Measurements from ENCODE around the gene APCDD1. TPM values are rescaled to one million over a fixed set of nuclear protein-coding genes. Genes with fewer than 3 reads are reported as not detected.

Gene APCDD1
- total RNA-seq, 2 donors from 2014 or later: 5.6 to 10.7 TPM

DNA sequence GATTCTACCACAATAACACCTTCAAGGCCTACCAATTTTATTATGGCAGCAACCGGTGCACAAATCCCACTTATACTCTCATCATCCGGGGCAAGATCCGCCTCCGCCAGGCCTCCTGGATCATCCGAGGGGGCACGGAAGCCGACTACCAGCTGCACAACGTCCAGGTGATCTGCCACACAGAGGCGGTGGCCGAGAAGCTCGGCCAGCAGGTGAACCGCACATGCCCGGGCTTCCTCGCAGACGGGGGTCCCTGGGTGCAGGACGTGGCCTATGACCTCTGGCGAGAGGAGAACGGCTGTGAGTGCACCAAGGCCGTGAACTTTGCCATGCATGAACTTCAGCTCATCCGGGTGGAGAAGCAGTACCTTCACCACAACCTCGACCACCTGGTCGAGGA, 17.1 kb downstream of the APCDD1 start:
- no peak for DNase-seq
- Histone ChIP-seq H3K27me3 (no peaks in the 10 kb centered on the region), H3K9me3 (no peaks in the 10 kb centered on the region), H3K9ac (ENCODE audit: low read depth in 2 of 2, low read length in 2 of 2) (no peak overlapping the region), H3K27ac (no peak overlapping the region), H3K4me3 (no peak overlapping the region), H3K4me1 (no peaks in the 10 kb centered on the region), H3K36me3 (no peaks in the 10 kb centered on the region)
- TF ChIP-seq, protein P1, sequence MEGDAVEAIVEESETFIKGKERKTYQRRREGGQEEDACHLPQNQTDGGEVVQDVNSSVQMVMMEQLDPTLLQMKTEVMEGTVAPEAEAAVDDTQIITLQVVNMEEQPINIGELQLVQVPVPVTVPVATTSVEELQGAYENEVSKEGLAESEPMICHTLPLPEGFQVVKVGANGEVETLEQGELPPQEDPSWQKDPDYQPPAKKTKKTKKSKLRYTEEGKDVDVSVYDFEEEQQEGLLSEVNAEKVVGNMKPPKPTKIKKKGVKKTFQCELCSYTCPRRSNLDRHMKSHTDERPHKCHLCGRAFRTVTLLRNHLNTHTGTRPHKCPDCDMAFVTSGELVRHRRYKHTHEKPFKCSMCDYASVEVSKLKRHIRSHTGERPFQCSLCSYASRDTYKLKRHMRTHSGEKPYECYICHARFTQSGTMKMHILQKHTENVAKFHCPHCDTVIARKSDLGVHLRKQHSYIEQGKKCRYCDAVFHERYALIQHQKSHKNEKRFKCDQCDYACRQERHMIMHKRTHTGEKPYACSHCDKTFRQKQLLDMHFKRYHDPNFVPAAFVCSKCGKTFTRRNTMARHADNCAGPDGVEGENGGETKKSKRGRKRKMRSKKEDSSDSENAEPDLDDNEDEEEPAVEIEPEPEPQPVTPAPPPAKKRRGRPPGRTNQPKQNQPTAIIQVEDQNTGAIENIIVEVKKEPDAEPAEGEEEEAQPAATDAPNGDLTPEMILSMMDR (IDR thresholded peaks at IDR 0.05): no peak
- intact Hi-C loops (cut with DNase I): no loop called here

GRCh38 chr18:10473132-10473531, 18.7 kb downstream of the APCDD1 start:
- TF ChIP-seq, protein P1 (IDR thresholded peaks at IDR 0.05): no peak
- Histone ChIP-seq H3K27me3 (no peaks in the 10 kb centered on the region), H3K4me3 (no peak overlapping the region), H3K4me1 (no peaks in the 10 kb centered on the region), H3K36me3 (no peaks in the 10 kb centered on the region), H3K9ac (ENCODE audit: low read depth in 2 of 2, low read length in 2 of 2) (no peak overlapping the region), H3K9me3 (no peaks in the 10 kb centered on the region), H3K27ac (no peak overlapping the region)
- DNase-seq: no peak
- intact Hi-C loops (cut with DNase I): no loop called here

DNA sequence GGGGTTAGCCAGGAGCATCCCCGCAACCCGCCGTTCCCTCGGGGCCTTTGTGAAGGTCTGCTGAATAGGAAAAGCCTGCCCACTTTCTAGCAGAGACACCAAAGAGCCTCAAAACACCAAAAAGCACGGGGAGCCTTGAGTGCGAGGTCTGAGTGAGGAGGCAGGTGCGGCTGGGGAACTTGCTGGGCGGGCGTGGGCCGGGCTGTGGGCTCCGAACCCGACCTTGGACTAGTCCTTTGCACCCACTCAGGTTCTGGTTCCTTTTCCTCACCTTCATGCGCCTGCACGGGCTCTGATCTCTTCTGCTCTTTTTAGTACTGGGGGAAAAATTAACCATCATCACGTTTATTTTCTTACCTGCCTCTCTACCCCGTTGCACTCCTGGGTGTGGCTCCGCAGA, 19.9 kb downstream of the APCDD1 start:
- no peak overlapping the region for H3K27ac ChIP-seq

GRCh38 chr18:10475276-10475653, 20.8 kb downstream of the APCDD1 start:
- H3K9ac ChIP-seq (ENCODE audit: low read depth in 2 of 2, low read length in 2 of 2): no peak overlapping the region
- no peak overlapping the region for H3K4me3 ChIP-seq
- no peak overlapping the region for H3K27ac ChIP-seq
- H3K36me3 ChIP-seq: no peaks in the 10 kb centered on the region
- intact Hi-C loops (cut with DNase I): no loop called here
- no peaks in the 10 kb centered on the region for H3K4me1 ChIP-seq
- TF ChIP-seq, protein P1 (IDR thresholded peaks at IDR 0.05): no peak
- DNase-seq: no peak
- no peaks in the 10 kb centered on the region for H3K27me3 ChIP-seq
- no peaks in the 10 kb centered on the region for H3K9me3 ChIP-seq

More for the DNA sequence above, 19.9 kb downstream of the APCDD1 start:
- Histone ChIP-seq H3K27me3 (no peaks in the 10 kb centered on the region), H3K4me3 (no peak overlapping the region), H3K4me1 (no peaks in the 10 kb centered on the region), H3K36me3 (no peaks in the 10 kb centered on the region), H3K9ac (ENCODE audit: low read depth in 2 of 2, low read length in 2 of 2) (no peak overlapping the region), H3K9me3 (no peaks in the 10 kb centered on the region)
- DNase-seq: no peak
- intact Hi-C loops (cut with DNase I): no loop called here
- TF ChIP-seq, protein P1 (IDR thresholded peaks at IDR 0.05): no peak

DNA sequence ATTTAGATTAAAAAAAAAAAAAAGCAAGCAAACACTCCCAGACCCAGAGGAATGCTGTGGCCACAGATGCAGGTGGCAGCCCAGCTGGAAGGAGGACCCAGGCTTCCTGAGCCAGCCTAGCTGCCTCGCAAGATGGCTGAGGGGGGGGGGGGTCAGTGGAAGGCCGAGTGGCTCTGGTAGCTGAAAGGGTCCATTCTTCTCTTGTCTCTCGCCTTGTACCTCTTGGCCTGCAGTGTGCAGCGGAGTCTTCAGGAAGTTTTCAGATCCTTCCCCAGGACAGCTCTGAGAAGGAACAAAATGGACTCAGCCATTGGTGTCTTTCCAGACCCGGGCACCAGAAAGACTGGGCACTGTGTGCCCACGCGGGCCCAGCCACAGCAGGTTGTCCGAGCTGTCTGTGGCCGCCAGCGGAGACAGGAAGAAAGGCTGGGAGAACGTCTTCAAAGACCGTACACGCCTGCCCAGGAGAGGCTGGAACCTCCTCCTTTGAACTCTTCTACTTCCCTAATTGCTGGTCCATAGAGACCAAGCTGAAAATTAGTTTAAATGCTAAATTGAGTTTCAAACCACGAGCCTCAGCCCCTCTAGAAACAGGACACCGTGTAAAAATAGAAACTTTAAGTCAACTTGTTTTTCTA, 21.3 kb downstream of the APCDD1 start:
- no peaks in the 10 kb centered on the region for H3K27me3 ChIP-seq
- no peak overlapping the region for H3K27ac ChIP-seq
- TF ChIP-seq, protein P1 (IDR thresholded peaks at IDR 0.05): no peak
- no peak overlapping the region for H3K4me3 ChIP-seq
- H3K36me3 ChIP-seq: no peaks in the 10 kb centered on the region
- no peak overlapping the region for H3K9ac ChIP-seq (ENCODE audit: low read depth in 2 of 2, low read length in 2 of 2)
- no peaks in the 10 kb centered on the region for H3K4me1 ChIP-seq
- intact Hi-C loops (cut with DNase I): no loop called here
- DNase-seq: no peak
- H3K9me3 ChIP-seq: no peaks in the 10 kb centered on the region

Data from colonic mucosa (tissue), 4 donors.